HEK293 (cell line): ENCODE data around the gene OR51L1.

ENCODE experiments used
- CTCF ChIA-PET: fragments of 350-600 bp; formaldehyde crosslinking; extraction: SDS; loops from one replicate; lab custom pipeline; 2021; ENCODE audit warnings: antibody characterized with exemption; lab: Yijun Ruan, JAX
- POLR2A ChIA-PET: fragments of 300-600 bp; formaldehyde crosslinking; extraction: SDS; loops from one replicate; lab custom pipeline; 2020; ENCODE audit warnings: antibody characterized with exemption, inconsistent platforms; lab: Yijun Ruan, JAX
- H3K27ac ChIP-seq: fragments of 200-500 bp; sonication (Bioruptor generic); 2 replicates; pipeline ENCODE4 v1.5.1; 2014; ENCODE audit warnings: low read depth, low read length, control low read depth, inconsistent platforms; ENCODE audit errors: extremely low read depth
- H3K36me3 ChIP-seq, 2 experiments: fragments of 200-500 bp in 1 of 2; sonication (Bioruptor generic) in 1 of 2; 1 replicate in 1 of 2; 2 replicates in 1 of 2; pipeline ENCODE4 v1.5.1; 2014 to 2017; ENCODE audit warnings: inconsistent platforms in 2 of 2, low read length in 2 of 2; ENCODE audit not compliant: control insufficient read depth in 2 of 2, insufficient read depth in 1 of 2
- H3K4me1 ChIP-seq: fragments of 200-500 bp; sonication (Bioruptor generic); 2 replicates; pipeline ENCODE4 v1.5.1; 2014; ENCODE audit warnings: mild to moderate bottlenecking, low read length, inconsistent platforms; ENCODE audit not compliant: control insufficient read depth, insufficient read depth
- H3K4me3 ChIP-seq: 2 replicates; pipeline ENCODE4 v1.5.1; 2011; ENCODE audit warnings: low read depth, mild to moderate bottlenecking, control low read depth, low read length, moderate library complexity
- H3K9me3 ChIP-seq: fragments of 200-500 bp; sonication (Bioruptor generic); 2 replicates; pipeline ENCODE4 v1.5.1; 2014; ENCODE audit warnings: low read depth, low read length, inconsistent platforms; ENCODE audit not compliant: control insufficient read depth, insufficient read depth
- GLIS1 ChIP-seq: fragments of 450-650 bp; formaldehyde crosslinking; IDR thresholded peaks from 2 replicates; pipeline ENCODE4 v1.5.1; 2016; ENCODE audit warnings: missing biosample characterization, missing genetic modification characterization
- GLIS2 ChIP-seq: fragments of 450-650 bp; formaldehyde crosslinking; IDR thresholded peaks from 2 replicates; pipeline ENCODE4 v1.5.1; 2016; ENCODE audit warnings: missing biosample characterization, missing genetic modification characterization
- SALL2 ChIP-seq: fragments of 450-650 bp; formaldehyde crosslinking; IDR thresholded peaks from 2 replicates; pipeline ENCODE4 v1.5.0; 2017; ENCODE audit warnings: missing biosample characterization, mild to moderate bottlenecking, missing genetic modification characterization, borderline replicate concordance
- TSHZ1 ChIP-seq: fragments of 450-650 bp; formaldehyde crosslinking; IDR thresholded peaks from 2 replicates; pipeline ENCODE4 v1.5.1; 2016; ENCODE audit warnings: missing biosample characterization, missing genetic modification characterization, borderline replicate concordance
- ZBTB10 ChIP-seq: fragments of 450-650 bp; formaldehyde crosslinking; IDR thresholded peaks from 2 replicates; pipeline ENCODE4 v1.5.1; 2016; ENCODE audit warnings: missing biosample characterization, missing genetic modification characterization
- ZBTB20 ChIP-seq: fragments of 450-650 bp; formaldehyde crosslinking; IDR thresholded peaks from 2 replicates; pipeline ENCODE4 v1.5.1; 2016; ENCODE audit warnings: missing biosample characterization, missing genetic modification characterization
- ZBTB7A ChIP-seq: fragments of 450-650 bp; formaldehyde crosslinking; IDR thresholded peaks from 2 replicates; pipeline ENCODE4 v1.5.1; 2016; ENCODE audit warnings: low read depth, missing biosample characterization, missing genetic modification characterization
- ZNF133 ChIP-seq: fragments of 450-650 bp; formaldehyde crosslinking; IDR thresholded peaks from 2 replicates; pipeline ENCODE4 v1.5.1; 2016; ENCODE audit warnings: missing biosample characterization, missing genetic modification characterization
- ZNF23 ChIP-seq: fragments of 450-650 bp; formaldehyde crosslinking; IDR thresholded peaks from 2 replicates; pipeline ENCODE4 v1.5.1; 2016; ENCODE audit warnings: missing biosample characterization, missing genetic modification characterization, borderline replicate concordance
- ZNF354C ChIP-seq: fragments of 450-650 bp; formaldehyde crosslinking; IDR thresholded peaks from 2 replicates; pipeline ENCODE4 v1.5.1; 2016; ENCODE audit warnings: missing biosample characterization, missing genetic modification characterization, low read depth, borderline replicate concordance
- ZNF404 ChIP-seq: fragments of 450-650 bp; formaldehyde crosslinking; IDR thresholded peaks from 2 replicates; pipeline ENCODE4 v1.5.1; 2017; ENCODE audit warnings: missing biosample characterization, missing genetic modification characterization
- ZNF449 ChIP-seq: fragments of 450-650 bp; formaldehyde crosslinking; IDR thresholded peaks from 2 replicates; pipeline ENCODE4 v1.5.1; 2017; ENCODE audit warnings: missing biosample characterization, mild to moderate bottlenecking, missing genetic modification characterization, moderate library complexity
- ZNF473 ChIP-seq: fragments of 450-650 bp; formaldehyde crosslinking; IDR thresholded peaks from 2 replicates; pipeline ENCODE4 v1.5.1; 2017; ENCODE audit warnings: missing biosample characterization, missing genetic modification characterization
- ZNF529 ChIP-seq: fragments of 450-650 bp; formaldehyde crosslinking; IDR thresholded peaks from 2 replicates; pipeline ENCODE4 v1.5.1; 2017; ENCODE audit warnings: missing genetic modification characterization, missing biosample characterization; ENCODE audit not compliant: insufficient replicate concordance
- ZNF571 ChIP-seq: fragments of 450-650 bp; formaldehyde crosslinking; IDR thresholded peaks from 2 replicates; pipeline ENCODE4 v1.5.0; 2017; ENCODE audit warnings: missing biosample characterization, missing genetic modification characterization
- ZNF629 ChIP-seq: fragments of 450-650 bp; formaldehyde crosslinking; IDR thresholded peaks from 2 replicates; pipeline ENCODE4 v1.5.1; 2017; ENCODE audit warnings: missing biosample characterization, missing genetic modification characterization
- ZNF701 ChIP-seq: fragments of 450-650 bp; formaldehyde crosslinking; IDR thresholded peaks from 2 replicates; pipeline ENCODE4 v1.5.1; 2016; ENCODE audit warnings: missing biosample characterization, missing genetic modification characterization
- ZNF747 ChIP-seq: fragments of 450-650 bp; formaldehyde crosslinking; IDR thresholded peaks from 2 replicates; pipeline ENCODE4 v1.5.1; 2016; ENCODE audit warnings: missing biosample characterization, missing genetic modification characterization
- ZSCAN30 ChIP-seq: fragments of 450-650 bp; IDR thresholded peaks from 2 replicates; pipeline ENCODE4 v1.5.1; 2018; ENCODE audit warnings: missing biosample characterization, mild to moderate bottlenecking, missing genetic modification characterization, moderate library complexity
- TF ChIP-seq, protein P1 (sequence below): fragments of 450-650 bp; formaldehyde crosslinking; IDR thresholded peaks from 2 replicates; pipeline ENCODE4 v1.5.1; 2016; ENCODE audit warnings: missing biosample characterization, missing genetic modification characterization
- TF ChIP-seq, protein P2 (sequence below): fragments of 450-650 bp; formaldehyde crosslinking; optimal IDR thresholded peaks from 2 replicates; pipeline ENCODE3; 2016; ENCODE audit warnings: missing biosample characterization, mild to moderate bottlenecking, missing genetic modification characterization

The OR51L1 gene

DNA sequence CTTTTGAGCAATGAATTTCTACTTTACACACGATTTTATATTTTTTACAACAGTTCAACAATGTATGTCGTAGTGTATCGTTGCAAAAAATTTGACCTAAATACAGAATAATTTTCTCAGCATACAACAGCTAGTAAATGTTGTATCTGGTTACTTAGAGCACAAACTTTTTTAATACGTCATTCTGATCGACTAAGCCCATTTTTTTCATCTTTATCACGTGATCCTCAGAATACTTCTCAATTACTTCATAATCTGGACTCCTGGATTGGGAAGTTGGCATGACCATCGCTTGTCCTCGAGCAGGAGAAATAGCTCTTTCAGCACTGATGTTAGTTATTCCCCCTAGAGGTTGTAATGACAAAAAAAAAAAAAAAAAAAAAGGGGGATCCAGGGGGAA, 16.6 kb downstream of the OR51L1 start:
- Histone ChIP-seq H3K36me3 (no peaks in the 10 kb centered on the region), H3K4me3 (no peak overlapping the region), H3K4me1 (no peaks in the 10 kb centered on the region), H3K27ac (no peak overlapping the region)
- CTCF ChIA-PET: no interaction called here
- TF ChIP-seq ZNF747 (no peak), SALL2 (tag by site-specific recombination) (no peak), GLIS2 (tag by site-specific recombination) (no peak), ZBTB7A (tag by site-specific recombination) (no peak), ZNF449 (tag by site-specific recombination) (no peak), ZNF354C (no peak), ZNF133 (tag by site-specific recombination) (no peak), TSHZ1 (no peak), ZNF404 (no peak), ZNF529 (tag by site-specific recombination) (no peak), GLIS1 (tag by site-specific recombination) (no peak), ZBTB20 (tag by site-specific recombination) (no peak), ZBTB10 (no peak)
- TF ChIP-seq, protein P1, sequence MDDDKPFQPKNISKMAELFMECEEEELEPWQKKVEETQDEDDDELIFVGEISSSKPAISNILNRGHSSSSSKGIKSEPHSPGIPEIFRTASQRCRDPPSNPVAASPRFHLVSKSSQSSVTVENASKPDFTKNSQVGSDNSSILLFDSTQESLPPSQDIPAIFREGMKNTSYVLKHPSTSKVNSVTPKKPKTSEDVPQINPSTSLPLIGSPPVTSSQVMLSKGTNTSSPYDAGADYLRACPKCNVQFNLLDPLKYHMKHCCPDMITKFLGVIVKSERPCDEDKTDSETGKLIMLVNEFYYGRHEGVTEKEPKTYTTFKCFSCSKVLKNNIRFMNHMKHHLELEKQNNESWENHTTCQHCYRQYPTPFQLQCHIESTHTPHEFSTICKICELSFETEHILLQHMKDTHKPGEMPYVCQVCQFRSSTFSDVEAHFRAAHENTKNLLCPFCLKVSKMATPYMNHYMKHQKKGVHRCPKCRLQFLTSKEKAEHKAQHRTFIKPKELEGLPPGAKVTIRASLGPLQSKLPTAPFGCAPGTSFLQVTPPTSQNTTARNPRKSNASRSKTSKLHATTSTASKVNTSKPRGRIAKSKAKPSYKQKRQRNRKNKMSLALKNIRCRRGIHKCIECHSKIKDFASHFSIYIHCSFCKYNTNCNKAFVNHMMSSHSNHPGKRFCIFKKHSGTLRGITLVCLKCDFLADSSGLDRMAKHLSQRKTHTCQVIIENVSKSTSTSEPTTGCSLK (tag by site-specific recombination): no peak
- TF ChIP-seq, all 188 proteins: peak for 0
- no peaks in the 10 kb centered on the region for H3K9me3 ChIP-seq
- POLR2A ChIA-PET: no interaction called here

DNA sequence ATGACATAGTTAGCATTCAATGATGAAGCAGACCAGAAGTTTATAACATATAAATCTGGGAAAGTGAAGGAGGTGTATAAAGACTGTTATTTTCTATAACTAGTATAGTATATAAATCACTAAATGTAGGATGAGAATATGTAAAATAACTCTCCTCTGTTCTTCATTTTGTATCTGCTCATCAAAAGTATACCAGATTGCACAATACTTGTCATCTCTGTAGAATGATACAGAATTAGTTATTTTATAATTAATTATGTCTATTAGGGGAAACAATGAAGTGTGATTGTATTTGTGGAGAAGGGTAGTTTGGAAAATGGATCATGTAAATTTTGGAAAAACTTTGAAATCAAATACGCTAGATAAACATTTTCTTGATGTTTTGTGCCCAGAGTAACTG, 18.4 kb downstream of the OR51L1 start:
- Histone ChIP-seq H3K9me3 (no peaks in the 10 kb centered on the region), H3K4me3 (no peak overlapping the region), H3K4me1 (no peaks in the 10 kb centered on the region), H3K27ac (no peak overlapping the region), H3K36me3 (no peaks in the 10 kb centered on the region)
- ChIA-PET POLR2A (no interaction called here), CTCF (no interaction called here)
- TF ChIP-seq ZNF473 (tag by site-specific recombination) (no peak), ZNF571 (tag by site-specific recombination) (no peak), ZSCAN30 (tag by site-specific recombination) (no peak), ZNF629 (tag by site-specific recombination) (no peak), ZNF701 (tag by site-specific recombination) (no peak), ZNF23 (tag by site-specific recombination) (no peak)
- TF ChIP-seq, protein P2, sequence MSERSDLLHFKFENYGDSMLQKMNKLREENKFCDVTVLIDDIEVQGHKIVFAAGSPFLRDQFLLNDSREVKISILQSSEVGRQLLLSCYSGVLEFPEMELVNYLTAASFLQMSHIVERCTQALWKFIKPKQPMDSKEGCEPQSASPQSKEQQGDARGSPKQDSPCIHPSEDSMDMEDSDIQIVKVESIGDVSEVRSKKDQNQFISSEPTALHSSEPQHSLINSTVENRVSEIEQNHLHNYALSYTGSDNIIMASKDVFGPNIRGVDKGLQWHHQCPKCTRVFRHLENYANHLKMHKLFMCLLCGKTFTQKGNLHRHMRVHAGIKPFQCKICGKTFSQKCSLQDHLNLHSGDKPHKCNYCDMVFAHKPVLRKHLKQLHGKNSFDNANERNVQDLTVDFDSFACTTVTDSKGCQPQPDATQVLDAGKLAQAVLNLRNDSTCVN (tag by site-specific recombination): no peak
- TF ChIP-seq, protein P1 (tag by site-specific recombination): no peak
